GM21786 (cell line): Measurements from ENCODE around the gene EPHA3.

Experiments
- ATAC-seq: cut with Tn5 transposase; IDR thresholded peaks from one replicate; pipeline ENCODE4 v1.9.1; 2021; ENCODE audit not compliant: unreplicated experiment

Gene EPHA3

DNA sequence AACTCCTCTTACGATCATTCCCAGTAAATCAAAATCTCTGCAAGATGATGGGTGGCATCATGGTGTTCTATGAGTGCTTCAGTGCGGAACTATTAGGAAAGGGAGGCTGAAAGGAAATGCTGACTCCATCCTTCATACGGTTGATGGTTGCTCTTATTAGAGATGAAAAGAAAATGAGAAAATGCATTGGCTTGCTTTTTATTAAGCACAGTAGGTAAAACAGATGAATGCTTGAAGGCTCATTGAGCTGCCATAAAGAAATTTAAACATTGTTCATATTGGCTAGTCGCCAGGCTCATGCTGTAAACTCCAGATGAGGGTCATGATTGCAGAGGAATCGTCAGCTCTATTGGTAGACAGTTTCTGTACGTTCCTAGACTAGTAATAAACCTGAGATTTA is 115.8 kb downstream of the EPHA3 start:
- no peak for ATAC-seq

GRCh38 chr3:89227218-89227617 is 119.8 kb downstream of the EPHA3 start:
- no peak for ATAC-seq

DNA sequence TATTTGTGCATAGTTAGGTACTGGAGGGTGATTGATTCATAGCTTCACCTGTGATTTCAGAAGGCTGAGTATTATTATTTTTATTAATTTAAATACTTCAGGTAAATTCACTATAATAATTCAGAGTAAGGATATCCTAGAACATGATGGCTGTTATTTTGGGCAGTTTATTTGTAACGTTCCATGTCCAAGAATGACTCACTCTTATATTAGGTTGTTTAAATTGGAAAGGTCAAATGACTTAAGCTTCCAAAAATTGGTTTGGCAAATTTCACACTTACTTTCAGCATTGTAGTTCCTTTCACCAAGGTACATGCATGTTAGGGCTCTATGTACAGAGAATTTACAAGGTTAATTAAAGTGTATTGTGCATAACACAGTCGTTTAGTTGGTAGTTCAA is 120.2 kb downstream of the EPHA3 start:
- no peak for ATAC-seq

GRCh38 chr3:89232155-89232554 is 124.7 kb downstream of the EPHA3 start:
- no peak for ATAC-seq

DNA sequence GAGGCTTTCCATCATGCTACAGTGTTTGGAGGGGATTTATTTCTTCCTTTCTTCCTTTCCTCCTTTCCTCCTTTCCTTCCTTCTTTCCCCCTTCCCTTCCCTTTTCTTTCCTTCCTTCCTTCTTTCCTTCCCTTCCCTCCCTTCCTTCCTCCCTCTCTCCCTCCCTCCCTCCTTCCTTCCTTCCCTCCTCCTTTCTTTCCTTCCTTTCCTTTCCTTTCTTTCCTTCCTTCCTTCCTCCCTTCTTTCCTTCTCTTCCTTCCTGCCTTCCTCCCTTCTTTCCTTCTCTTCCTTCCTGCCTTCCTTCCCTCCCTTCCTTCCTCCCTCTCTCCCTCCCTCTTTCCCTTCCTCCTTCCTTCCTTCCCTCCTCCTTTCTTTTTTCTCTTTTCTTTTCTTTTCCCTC is 127.2 kb downstream of the EPHA3 start:
- ATAC-seq: no peak

DNA sequence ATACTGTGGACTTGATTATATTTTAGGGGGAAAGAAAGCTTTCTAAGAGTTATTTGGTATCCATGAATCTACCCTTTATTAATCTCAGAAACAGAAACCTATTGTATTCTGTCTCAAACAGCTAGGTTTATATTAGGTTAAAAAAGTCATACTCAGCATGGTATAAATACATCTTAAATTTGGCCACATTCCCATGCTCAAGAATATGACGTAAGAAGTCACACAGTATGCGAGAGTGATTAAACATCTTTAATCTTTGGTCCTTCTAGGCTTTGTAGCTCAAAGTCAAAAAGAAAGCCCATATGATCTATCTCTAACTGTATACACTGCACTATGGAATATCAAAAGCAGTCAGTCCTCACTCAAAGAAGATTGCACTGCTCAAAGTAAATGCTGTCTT is 131.4 kb downstream of the EPHA3 start:
- no peak for ATAC-seq

DNA sequence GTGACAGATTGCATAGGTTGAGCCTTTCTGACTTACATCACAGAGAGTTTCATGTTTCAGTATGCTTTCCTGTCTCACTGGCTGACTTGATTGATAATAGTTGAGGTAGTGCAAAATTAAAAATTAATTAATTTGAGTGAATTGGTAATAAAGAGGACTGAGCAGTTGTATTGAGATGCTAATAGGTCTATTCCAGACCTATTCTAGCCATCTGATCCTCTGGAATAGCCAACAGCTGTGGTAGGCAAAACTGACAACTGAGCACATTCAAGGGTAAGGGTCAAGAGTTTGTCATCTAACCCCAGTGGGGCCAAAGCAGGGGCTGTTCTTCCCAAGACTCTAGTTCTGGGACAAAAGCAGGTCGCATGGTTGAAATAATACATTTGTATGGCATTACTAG is 132.4 kb downstream of the EPHA3 start:
- ATAC-seq: no peak

- ATAC-seq: no peak
These were observed 138.2 kb downstream of the EPHA3 start for GRCh38 chr3:89245612-89246011.

- no peak for ATAC-seq
These were observed 138.9 kb downstream of the EPHA3 start for GRCh38 chr3:89246326-89246725.

DNA sequence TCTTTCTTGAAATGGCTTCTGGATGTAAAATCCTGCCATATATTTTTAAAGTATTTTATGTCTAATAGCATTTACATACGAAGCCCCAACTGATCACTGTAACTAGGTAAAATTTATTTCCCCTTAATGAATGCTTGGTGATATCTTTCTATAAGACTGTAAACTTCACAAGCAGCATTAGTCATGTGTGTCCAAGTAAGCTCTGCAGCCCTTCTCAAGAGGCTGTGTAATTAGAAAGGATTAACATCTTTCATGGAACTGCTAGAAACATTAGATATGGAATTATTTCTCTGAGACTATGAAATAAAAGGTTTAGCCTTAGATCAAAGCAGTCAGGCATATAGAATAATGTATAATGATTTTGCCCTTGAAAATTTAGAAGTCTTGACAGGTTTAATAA is 143.3 kb downstream of the EPHA3 start:
- no peak for ATAC-seq

- no peak for ATAC-seq
These were observed 144.6 kb downstream of the EPHA3 start for GRCh38 chr3:89252016-89252415.

DNA sequence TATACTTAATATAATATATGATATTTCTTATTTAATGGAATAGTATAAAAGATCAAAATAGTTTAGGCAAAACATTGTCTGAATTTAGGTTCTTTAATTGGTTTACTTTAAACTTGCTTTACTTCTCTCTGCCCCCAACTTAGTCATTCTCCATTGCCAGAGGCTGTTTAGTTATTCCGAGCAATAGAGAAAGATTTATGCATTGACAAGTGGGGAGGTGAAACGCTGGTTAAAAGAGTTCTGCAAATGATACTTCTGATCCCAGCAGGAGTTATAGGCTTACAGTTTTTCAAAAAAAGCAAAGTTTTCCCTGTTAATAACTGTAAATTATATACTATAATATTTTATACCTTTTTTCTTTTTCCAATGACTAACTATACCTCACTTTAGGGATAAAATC is 145.4 kb downstream of the EPHA3 start:
- ATAC-seq: no peak

- no peak for ATAC-seq
These were observed 149.0 kb downstream of the EPHA3 start for GRCh38 chr3:89256395-89256794.

- no peak for ATAC-seq
These were observed 149.5 kb downstream of the EPHA3 start for GRCh38 chr3:89256882-89257281.

GRCh38 chr3:89260721-89261120 is 153.3 kb downstream of the EPHA3 start:
- ATAC-seq: no peak

GRCh38 chr3:89261673-89262072 is 154.3 kb downstream of the EPHA3 start:
- no peak for ATAC-seq

DNA sequence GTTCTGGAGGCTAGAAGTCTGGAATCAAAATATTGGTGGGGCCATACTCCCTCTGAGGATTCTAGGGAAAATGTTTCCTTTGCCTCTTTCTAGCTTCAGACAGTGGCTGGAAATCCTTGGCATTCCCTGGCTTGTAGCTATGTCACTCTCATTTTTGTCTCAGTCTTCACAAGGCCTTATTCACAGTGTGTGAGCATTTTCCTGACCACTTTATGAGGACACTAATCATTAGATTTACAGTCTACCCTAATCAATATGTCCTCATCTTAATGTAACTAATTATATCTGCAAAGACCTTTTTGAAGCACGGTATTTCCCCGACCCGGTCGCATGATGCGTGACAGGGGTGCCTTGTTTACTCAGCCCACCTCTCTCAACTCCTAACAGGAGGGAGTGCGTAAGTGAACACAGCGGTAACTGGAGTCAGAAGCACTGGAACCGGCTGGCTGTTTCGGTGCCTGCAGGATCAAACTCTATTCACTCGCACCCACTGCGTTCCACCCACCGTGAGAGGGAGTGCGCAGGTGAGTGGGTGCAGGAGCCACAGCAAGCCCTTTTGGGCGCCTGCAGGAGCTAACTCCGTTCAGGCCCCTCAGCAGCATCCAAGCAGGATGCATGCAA is 155.0 kb downstream of the EPHA3 start:
- ATAC-seq: no peak

DNA sequence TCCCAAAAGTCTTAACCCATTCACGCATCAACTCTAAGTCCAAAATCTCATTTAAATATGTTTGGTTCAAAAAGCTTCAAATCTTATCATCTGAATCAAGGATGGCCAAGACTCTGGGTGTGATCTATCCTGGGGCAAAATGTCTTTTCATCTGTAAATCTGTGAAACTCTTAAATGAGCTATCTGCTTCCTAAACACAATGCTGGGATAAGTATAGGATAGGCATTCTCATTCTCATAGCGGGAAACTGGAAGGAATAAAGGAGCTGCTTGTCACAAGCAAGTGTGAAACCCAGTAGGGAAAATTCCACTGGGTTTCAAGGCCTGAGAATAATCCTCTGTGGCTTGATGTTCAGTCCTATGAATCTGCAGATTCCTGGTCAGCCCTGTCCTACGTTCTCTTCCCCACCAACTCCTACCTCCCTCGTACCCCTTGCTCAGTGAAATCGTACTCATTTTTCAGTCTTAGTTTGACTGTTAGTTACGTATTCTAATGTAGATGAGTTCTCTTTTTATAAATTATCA is 156.7 kb downstream of the EPHA3 start:
- no peak for ATAC-seq

DNA sequence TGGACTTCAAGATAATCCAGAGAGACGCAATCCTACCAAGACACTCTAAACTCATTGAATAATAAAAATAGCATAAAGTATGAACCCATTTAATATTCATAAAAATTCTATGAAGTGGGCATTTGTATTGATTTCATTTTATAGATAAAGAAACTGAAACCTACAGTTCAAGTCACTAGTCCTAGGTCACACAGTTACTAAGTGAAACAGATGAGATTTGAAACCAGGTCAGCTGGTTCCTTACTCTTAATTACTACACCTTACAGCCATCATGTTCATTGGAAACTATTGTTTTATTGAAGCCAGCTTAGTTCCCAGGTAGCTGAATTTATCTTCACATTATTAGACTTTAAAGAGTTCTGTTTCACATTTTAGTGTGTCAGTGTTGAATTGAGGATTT is 158.7 kb downstream of the EPHA3 start:
- ATAC-seq: no peak

- no peak for ATAC-seq
These were observed 160.6 kb downstream of the EPHA3 start for GRCh38 chr3:89268059-89268458.

DNA sequence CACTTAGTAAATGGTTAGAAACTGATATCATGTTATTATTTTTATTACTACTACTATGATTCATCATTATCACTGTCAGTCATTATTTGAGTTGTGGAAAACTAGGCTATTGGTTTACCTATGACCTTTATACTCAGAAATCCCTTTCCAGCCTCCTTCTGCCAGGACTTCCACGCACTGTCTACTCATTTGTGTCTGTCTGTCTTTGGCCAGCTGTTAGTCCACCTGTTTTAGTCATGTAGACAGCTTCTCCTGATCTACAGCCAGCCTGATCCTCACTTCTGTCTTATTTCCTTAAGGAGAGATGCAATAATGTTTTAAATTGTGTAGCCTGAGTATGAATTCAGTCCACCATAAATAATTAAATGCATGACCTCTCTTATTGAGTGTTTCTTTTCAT is 162.8 kb downstream of the EPHA3 start:
- ATAC-seq: no peak

GRCh38 chr3:89275001-89275400 is 167.6 kb downstream of the EPHA3 start:
- ATAC-seq: no peak

DNA sequence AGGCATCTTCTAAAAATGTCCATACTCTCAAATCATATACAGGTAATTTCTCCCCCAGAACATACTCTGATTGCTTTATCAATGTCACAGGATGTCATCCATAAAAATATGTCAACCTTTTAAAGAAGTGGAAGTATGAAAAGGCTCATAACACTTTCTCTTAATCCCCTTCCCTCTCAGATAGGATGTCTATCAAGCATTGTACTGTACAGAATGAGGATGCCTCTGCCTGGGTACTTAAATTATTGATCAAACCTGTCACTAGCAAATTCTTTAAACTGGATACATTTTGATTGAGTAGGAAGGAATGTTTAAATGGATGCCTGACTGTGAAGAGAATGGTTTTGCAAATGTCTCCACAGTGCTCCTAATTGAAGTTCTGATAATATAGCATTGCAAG is 168.7 kb downstream of the EPHA3 start:
- ATAC-seq: no peak
